GM18507 (cell line): Measurements from ENCODE around the gene BATF3.
"Not testable (repeated sequence)": the region's sequence is repeated elsewhere in the genome, so short reads cannot be mapped to it uniquely, and the experiment has no call there.

Experiments
- DNase-seq: peaks from one replicate; pipeline ENCODE4 v3.0.0; 2011; ENCODE audit warnings: low read depth; ENCODE audit not compliant: insufficient read length; ENCODE audit errors: extremely low spot score
- FAIRE-seq: peaks from 2 replicates; lab custom pipeline; 2011; peaks lifted over from hg19 to GRCh38; lab: Jason Lieb, UNC

The BATF3 gene

DNA sequence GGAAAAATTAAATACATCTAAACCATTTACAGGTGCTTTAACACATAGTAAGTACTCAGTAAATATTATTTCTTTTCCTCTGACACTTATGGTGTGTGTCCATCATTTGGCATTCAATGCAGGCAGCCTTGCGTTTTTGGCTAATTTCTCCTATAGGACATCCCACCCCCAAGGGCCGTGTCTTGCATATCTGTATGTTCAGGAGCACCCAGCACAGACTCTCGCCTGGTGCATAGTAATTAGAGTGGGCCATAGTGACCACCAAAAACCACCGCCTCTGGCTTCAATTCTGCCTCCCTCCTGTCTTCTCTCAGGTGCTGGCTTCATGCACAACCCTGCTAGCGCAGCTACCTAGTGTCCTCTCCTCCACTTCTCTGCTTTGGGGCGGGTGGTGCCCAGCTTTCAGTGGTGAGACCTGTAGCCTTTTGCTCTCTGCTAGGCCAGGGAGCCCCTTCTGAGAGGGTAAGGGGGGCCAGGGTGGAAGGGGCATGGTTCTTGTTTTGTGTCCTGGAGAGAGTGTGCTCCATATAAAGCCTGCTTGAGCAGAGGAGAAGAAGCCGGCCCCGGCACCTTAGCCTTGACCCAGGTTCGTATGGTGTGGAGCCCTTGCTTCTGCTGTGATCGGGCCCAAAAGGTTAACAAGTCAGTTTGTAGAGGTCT, 33.4 kb downstream of the BATF3 start:
- DNase-seq: no peak
- FAIRE-seq: no peak

DNA sequence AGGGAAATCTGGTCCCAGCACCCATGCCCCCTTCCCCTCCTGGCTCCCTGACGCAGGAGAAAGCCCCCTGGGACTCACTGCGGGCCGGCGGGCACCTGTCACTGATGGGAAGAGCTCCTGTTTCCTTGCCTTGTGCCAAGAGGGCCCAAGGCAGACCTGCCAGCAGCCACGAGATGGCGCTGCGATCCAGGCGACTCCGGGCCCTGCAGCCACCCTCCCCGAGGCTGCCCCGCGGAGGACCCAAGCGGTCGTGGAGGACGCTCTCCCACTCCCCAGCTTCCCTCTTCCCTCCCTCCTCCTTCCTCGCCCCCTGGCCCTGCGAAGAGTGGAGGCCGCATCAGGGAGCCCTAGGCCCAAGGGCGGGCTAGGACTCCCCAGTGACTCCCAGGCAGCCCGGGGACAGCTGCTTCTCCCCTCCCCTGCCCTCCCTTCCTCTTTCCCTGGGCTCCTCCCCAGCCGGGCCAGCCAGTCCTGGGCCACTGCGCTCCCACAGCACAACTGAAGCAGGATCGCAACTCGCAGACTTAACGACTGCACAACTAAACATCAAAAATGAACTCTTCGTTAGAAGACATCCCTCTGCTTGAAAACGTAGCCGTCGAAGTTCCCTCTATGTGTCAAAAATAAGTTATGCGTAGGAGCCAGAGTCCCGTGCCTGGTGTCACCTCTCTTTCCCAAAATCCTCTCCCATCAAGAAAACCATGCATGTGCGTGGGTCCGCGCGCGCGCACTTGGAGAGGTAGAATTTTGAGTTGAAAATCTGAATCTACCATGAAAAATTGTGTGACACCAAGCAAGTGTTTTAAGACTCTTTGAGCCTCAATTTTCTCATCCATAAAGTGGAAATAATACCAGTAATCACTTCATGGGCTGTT, 34.2 kb downstream of the BATF3 start:
- DNase-seq (peak; percentile 65), FAIRE-seq (peak; percentile 73)

DNA sequence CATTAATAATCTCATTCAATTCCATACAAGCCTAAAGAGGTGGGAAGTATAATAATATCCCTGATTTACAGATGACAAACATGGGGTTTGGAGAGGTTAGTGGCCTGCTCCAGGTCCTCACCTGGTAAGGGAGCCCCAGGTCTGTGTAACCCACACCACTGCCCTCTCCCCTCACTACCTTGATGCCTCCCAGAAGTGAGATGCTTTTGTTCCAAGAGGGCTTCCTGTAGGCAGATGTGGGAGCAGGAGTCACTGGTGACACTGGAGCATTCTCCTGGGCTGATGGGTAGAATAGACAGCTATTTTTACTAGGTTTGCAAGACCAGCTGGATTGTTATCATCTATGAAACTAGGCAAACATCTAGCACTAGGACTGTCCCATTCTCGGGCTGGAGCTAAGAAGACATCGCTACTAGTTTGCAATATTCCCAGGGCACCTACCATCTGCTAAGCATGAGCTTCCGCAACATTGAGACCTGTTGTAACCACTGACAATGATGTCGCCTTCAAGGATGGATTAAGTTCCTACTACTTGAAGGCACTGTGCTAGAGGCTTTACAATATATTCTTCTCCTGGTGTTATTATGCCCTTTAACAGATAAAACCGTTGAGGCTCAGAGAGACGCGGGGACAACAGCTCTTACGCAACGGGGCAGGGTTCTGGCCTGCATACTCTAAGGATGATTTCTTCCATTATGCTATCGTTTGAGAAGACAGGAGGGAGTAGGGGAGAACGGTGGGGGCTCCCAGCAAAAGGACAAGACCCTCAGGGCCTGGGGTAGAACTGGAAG, 35.0 kb downstream of the BATF3 start:
- FAIRE-seq (no peak), DNase-seq (no peak)

DNA sequence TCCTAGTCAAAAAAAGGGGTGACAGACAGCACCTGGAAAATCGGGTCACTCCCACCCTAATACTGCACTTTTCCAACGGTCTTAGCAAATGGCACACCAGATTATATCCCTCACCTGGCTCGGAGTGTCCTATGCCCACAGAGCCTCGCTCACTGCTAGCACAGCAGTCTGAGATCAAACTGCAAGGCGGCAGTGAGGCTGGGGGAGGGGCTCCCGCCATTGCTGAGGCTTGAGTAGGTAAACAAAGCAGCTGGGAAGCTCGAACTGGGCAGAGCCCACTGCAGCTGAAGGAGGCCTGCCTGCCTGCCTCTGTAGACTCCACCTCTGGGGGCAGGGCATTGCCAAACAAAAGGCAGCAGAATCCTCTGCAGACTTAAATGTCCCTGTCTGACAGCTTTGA, 41.4 kb downstream of the BATF3 start:
- not testable (repeated sequence) for FAIRE-seq, DNase-seq

DNA sequence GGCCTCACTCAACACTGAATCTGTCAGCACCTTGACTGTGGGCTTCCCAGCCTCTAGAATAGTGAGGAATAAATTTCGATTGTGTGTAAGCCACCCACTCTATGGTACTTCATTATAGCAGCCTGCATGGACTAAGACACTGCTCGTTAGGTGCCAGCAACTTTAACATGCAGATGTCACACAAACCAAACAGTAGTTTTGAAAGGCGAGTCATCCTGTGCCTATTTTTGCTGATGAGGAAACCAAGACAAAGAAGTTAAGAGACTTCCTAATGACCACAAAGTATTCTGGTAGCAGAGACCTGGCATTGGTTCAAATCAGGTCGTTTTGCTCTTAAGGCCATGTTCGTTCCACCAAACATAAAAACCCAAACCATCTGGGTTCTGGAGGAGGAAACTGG, 42.9 kb downstream of the BATF3 start:
- no peak for DNase-seq
- no peak for FAIRE-seq

DNA sequence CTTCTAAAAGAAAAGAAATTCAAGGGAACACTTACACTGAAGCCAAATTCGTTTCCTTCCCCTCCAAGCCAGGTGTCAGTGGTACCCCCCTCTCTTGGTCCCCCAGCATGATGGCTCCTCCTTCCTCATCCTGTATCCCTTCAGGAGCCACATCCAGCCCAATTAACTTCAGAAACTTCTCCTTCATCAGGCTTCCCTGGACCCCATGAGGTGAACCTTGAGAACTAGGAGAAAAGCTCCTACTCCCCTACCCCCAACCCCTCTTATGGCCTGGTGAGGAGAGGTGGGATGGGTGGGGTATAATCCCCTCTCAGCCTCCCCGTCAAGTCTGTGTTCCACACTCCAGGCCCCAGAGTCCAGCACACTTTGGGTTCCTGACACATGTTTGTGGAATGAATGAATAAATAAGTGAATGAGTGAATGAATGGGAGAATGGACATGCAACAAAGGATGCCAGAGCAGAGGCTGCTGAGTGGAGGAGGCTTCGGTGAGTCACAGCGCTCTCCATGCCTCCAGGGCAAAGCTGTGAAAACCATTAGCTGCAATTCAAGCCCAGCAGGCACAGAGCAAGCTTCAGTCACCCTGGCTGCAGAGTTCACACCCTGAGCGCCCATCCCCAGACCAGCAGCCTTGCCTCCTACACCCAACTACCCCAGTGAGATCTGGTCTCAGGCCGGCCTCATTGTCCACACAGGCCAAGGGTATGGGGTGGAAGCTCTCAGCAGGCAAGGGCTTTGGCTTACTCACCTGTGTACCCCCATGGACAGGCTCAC, 43.8 kb downstream of the BATF3 start:
- DNase-seq (no peak), FAIRE-seq (no peak)

DNA sequence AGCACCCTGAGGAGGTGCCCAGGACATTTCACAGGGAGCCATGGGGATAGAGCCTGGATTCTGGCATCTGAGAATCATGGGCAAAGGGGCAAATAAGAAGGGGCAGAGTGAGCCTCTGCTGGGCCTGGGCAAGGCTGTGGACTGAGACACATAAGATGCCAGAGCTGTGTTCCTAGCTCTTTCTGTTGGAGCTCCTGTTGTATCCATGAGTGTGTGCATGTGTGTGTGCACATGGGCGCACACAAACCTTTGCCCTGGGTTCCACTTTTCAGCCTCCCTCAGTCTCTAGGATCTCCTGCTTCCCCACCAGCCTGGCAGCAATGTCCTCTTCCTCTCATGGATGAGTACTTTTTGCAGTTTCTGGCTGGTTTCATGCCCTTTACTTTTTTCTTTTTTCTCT, 47.0 kb downstream of the BATF3 start:
- FAIRE-seq (no peak), DNase-seq (no peak)

DNA sequence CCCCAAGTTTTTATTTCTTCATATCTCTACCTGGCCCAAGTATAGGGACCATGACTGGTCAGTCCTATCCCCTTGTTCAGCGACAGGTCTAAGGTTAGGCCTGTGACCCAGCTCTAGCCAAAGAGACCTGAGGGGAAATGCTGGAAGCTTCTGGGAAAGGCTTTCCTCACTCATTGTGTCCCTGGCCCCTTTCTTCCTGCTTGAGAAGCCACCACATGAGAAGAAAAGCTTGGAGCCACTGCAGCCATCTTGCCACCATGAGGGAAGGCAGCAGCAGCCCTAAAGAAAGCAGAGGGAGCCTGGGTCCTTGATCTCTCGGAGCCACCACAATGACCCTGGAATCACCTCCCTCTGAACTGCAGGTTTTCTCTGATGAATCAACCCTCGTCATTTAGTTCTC, 47.7 kb downstream of the BATF3 start:
- FAIRE-seq (no peak), DNase-seq (no peak)

DNA sequence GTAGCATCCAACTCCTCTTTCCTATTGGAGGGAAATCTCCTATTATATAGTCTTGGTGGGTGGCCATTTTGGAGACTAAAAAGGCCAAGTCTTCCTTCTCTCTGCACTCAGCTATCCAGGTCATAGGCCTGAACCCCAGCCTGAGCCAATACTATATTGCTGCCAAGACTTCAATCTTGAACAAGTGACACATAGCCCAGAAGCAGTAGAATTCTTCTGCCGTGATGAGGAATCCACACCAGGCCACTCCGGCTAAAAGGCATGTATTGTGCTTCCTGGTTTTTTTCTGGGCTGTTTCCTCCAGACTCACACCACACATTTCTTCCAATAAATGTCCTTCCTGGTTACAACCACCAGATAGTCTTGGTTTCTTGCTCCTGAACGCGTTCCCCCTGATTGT, 48.1 kb downstream of the BATF3 start:
- FAIRE-seq: no peak
- no peak for DNase-seq

DNA sequence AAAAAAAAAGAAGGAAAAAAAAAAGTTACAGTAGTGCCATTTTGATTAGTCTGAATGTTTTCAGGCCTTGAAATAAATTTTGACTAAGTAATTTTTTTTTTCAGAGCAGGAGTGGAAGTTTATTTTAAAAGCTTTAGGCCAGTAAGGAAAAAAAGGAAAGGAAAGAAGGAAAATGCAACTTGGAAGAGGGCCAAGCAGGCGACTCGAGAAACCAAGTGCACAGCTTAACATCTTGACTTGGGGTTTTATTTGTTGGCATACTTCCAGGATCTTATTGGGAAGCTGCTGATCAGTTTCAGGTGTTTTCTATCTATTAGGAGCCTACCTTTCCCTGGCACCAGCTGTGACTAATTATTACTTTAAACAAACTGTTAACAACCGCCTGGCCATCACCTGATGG, 49.4 kb downstream of the BATF3 start:
- FAIRE-seq: no peak
- no peak for DNase-seq

DNA sequence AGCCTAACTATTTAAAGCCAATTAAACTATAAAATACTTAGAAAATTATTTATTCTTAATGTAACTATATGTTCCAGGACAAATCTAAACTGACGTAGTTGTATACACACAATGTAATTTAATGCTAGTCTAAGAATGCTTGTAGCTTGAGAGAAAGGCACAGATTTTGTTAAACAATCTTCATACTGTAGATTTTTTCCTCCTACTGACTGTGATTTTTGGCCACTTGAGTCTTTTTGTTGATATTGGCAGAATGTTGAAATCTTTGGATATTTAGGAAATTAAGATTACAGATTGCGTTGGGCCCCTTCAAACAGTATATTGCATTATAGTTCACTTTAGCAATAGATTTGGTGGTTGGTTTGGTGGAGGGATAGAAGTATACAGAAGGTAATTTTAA, 50.6 kb downstream of the BATF3 start:
- FAIRE-seq: no peak
- DNase-seq: no peak

DNA sequence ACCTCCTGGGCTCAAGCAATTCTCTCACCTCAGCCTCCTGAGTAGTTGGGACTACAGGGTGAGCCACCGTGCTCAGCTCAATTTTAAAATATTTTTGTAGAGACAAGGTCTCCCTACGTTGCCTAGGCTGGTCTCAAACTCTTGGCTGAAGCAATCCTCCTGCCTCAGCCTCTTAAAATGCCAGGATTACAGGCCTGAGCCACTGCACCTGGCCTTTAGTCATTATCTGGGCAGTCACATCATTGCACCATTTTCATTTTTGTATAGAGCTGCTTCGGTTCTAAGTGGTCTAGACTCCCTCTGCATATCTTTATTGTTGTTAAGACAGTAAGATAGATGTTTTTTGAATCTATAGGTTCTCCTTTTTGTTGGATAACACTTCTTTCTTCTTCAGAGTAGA, 51.2 kb downstream of the BATF3 start:
- DNase-seq: no peak
- FAIRE-seq: no peak

DNA sequence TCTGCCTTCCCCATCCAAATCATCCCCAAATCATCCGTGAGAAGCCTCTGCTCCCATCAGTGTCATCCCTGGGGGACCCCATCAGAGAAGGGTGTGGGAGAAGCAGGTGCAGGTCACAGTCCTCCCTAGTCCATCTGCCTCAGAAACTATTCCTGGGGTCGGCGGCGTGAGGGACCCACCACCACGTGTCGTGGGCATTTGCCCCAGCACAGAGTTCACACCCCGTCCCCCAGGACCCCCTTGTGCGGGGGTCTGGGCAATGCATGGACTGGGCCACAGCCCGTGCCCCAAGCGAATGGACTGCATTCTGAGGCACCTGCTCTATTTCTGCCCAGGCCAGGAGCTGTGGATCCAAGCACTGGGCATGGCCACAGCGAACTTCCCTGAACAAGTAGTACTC, 52.6 kb downstream of the BATF3 start:
- no peak for FAIRE-seq
- no peak for DNase-seq

DNA sequence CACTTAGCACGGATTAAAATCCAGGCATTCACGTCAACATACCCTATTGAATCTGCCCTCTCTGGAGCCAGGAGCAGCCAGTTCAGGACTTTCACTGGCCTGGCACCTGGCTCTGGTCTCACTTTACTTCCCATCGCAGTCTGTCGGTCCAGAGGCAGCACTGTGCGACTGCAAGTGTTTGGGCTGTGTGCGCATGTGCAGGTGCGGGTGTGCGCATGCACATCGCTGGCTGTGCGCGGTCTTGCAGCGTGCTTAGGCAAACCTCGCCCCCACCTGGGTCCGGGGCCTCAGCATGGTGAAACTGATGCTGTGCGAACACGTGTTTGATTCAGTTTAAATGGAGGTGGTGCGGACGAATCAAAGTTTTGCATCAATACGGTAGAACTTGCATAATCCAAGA, 53.1 kb downstream of the BATF3 start:
- FAIRE-seq (no peak), DNase-seq (no peak)

DNA sequence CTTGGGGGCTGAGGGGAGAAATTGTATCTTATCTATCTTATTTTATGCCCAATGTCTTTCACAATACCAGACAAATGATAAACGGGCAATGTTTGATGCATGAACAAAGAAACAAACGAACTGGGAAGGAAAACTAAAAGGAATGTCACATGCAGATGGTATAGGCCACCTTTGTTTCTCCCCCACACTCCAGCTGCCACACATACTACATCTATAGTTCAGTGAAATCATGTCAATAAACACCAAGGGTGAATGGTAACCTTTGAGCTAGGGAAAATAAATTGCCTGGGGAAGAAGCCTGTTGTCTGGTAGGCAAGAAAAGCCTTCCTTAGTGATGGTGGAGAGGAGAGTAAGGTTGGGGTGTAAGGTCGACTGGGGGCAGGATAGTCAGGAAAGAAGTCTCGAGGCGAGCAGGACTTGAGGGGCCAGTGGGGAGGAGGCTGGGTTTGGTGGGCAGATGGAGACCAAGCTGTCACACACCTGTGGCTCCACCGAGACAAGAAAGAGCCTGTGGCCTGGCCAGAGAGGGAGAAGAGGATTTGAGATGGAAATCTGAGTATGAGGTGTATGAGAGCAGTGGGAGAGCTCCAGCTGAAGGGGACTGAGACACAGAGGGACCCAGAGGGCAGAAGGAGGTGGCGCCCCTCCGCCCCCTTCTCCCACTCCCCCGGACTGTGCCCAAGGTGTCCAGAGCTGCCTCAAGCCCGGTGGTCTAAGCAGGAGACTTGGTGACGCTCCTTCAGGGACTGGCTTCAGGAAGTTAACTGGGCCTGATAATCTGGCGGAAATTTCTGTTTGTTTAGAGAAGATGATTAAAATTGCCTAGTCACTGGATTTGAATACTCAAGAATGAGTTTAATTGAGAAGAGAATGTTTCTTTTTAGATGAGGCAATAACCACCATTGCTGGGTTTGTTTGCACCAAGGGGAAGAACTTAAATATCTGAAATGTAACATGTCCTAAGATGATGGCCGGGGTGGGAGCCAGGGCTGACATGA, 53.8 kb downstream of the BATF3 start:
- FAIRE-seq (no peak), DNase-seq (no peak)

DNA sequence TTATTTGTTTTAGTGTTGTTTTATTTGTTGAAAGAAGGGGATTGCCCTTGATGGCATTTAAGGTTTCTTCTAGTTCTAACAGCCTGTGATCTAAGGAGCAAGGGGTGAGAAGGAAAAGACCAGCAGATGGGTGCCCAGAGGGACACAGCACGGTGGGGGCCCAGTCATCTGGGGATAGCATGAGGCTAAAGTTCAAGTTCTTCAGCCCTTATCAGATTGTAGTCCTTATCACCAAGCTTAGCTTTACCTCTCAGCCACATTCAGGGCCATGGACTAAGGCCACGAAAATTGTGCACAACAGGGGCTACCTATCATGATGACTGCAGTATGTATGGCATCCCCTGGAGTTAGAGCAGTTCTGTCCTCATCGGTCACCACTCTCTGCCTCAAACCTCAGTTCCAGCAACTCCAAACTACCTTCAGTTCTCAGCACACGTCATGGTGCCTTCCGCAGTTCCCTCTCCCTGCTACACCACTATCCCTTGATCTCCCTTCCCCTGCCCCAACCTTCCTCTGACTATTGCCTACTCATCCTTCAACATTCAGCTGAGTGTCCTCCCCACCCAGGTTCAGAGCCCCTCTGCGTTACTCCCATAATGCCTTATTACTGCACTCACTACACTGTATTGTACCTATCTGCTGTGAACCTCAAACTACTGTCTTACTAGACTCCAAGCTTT, 54.6 kb downstream of the BATF3 start:
- no peak for FAIRE-seq
- no peak for DNase-seq

DNA sequence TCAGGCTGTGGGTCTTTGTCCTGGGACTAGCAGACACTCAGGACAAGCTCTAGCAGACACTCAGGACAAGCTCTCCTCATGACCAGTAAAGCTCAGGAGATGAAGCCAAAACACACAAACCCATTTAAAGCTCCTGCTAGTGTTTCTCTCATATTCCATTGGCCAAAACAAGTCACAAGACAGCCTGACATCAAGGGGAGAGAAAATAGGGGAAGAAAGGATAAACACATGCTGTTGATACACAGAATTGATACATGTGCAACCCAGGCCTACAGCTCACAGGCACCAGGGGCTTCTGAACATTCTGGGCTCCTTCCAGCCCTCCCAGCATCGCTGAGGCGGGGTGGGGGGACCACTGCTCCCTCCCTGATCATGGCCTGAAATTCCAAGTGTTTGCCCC, 55.8 kb downstream of the BATF3 start:
- DNase-seq: no peak
- no peak for FAIRE-seq

DNA sequence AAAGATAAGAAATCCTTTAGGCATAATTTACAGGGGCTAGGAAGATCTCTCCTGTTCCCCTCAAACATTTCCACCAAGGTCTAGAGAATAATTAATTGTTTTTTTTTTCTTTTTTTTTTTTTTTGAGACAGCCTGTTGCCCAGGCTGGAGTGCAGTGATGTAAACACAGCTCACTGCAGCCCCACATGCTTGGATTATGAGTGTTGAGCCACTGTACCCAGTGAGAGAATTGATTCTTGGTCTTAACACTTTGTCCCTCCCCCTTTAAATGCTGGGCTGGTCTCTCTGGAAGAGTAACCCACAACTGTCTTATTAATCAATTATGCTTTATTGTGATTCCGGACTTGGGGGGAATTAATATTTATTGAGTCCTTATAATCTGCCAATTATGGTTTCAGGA, 57.7 kb downstream of the BATF3 start:
- DNase-seq (no peak), FAIRE-seq (no peak)
